Activated gamma-delta T cell (primary cell): ENCODE results near the gene PTPRN2.
"Not testable (repeated sequence)": the region's sequence is repeated elsewhere in the genome, so short reads cannot be mapped to it uniquely, and the experiment has no call there.

Experiments used
- DNase-seq: peaks from one replicate; lab custom pipeline; 2025; lab: John Stamatoyannopoulos, UW

Gene PTPRN2

DNA sequence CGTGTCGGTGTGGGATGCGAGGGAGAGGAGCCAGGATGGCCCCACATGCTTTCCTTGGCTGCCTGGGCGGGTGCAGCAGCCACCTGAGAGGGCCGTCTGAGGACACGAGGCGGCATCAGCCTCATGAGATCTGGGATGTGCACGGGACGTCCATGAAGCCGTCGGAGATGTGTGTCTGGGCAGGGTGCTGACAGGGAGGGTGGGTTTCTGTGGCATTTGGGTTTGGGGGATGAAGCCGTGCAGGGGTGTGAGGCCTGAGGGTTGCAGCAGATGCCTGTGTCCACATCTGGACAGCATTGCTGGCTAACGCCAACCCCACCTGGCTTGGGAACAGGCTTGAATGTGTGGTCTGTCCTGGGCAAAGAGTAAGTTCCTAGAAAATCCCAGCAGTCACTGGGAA lies 1071.3 kb downstream of the PTPRN2 start:
- DNase-seq = no peak

DNA sequence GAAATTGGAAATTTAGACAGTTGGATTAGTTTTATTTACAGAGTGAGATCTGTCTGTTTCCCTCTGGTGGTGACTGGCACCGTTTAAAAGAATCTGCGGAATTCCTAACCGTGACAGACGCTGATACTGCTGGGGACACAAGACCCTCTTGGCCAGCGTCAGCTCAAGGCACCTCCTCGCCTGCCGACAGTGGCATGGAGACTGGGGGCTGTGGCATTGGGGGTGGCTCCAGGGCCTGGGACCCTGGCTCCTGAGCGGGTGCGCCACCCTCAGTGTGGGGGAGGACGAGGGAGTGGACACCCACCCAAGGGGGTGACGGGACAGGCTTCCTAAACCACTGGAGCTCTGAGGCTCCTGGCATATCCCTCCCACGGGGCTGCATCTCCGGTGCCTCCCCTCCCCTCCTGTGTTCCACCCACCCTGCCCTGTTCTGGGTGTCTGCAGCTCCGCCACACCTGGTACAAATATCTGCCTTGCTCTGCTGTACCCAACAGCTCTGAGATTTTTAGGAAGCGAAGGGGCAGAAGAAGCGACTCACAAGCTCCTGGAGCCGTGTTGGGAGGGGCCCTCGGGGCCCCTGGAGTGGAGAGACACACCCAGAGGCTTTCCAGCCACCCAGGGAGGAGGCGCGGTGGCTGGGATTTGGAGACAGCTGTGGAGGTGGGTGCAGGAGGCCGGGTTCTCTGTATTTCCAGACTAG lies 1072.1 kb downstream of the PTPRN2 start:
- DNase-seq = no peak

DNA sequence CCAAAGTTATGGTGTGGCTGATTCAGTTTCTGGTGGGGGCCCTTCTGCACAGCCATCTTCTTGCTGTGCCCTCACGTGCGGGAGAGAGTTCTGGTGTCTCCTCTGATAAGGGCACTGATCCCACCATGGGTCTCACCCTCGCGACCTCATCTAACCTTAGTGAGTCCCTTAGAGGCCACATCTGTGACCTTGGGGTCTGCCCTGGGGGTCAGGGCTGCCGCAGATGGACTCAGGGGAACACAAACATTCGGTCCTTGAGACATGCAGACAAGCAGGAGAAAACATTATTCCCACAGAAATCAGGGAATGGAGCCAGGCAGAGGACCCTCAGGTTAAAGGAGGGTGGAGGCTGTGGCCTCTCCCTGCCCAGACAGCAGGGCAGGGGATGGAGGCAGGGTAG lies 1072.9 kb downstream of the PTPRN2 start:
- no peak for DNase-seq

- DNase-seq = no peak
Observed at GRCh38 chr7:157514306-157514705, 1073.3 kb downstream of the PTPRN2 start.

DNA sequence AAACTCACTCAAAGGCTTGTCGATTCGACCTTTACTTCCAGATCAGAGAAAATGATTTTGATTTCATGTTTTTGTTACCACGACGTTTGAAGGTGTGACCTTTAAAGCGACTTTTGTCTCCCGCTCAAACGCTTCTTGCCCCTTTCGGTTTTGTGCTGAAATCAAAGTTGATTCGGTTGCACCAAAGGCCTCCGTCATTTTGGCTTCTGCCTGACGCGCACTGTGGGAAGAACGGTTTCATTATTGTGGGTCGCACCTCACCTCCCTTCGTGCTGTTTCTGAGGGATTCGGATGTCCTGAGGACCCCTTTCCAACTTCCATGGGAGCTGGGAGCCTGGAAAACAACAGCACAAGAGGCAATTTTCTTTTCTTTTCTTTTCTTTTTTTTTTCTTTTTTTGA lies 1073.9 kb downstream of the PTPRN2 start:
- DNase-seq = no peak

DNA sequence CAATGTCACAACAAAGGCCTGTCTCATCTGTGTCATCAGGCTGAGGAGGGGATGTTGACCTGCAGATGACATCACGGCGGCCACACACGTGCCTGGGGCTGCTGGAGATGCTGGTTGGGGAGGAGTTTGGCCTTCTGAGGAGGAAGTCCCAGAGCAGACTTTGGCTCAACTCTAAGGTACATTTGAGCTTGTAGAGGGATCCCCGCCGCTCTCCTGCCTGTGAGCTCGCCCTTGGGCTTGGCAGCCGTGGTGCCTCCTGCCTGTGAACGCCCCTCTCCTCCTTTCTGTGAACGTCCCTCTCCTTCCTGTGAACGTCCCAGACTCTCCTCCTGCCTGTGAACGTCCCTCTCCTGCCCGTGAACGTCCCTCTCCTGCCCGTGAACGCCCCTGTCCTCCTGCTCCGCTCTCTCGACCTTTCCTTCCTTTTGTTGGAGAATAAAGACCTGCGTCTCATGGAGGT lies 1074.4 kb downstream of the PTPRN2 start:
- DNase-seq = no peak

DNA sequence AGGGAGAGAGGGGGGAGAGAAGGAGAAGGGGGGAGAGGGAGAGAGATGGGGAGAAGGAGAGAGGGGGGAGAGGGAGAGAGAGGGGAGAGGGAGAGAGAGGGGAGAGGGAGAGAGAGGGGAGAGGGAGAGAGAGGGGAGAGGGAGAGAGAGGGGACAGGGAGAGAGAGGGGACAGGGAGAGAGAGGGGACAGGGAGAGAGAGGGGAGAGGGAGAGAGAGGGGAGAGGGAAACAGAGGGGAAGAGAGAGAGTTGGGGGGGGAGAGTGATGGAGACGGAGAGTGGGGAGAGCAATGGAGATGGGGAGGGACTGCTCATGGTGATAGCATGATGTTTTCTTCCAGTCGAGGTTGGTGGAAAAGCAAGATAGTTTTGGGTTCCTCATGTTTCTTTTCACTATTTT lies 1078.4 kb downstream of the PTPRN2 start:
- DNase-seq = no peak

DNA sequence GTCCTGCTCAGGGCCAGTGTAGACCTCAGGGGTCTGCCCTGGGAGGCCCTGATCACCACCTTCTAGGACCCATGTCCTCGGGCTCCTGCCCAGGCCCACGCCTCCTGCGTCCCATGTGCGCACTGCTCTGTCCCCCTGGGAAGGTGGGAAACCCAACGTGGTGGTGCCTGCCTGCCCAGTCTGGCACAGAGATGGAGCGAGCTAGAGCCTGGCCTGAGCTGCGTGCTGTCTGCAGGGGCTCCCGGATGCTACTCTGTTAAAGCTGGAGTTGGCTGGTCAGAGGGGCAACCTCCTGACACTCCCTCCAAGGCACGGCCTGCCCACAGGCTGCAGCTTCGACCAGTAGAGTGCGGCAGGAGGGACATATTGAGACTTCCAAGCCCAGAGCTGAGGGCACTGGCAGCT lies 1079.1 kb downstream of the PTPRN2 start:
- no peak for DNase-seq

- no peak for DNase-seq
Observed at GRCh38 chr7:157507987-157508386, 1079.6 kb downstream of the PTPRN2 start.

DNA sequence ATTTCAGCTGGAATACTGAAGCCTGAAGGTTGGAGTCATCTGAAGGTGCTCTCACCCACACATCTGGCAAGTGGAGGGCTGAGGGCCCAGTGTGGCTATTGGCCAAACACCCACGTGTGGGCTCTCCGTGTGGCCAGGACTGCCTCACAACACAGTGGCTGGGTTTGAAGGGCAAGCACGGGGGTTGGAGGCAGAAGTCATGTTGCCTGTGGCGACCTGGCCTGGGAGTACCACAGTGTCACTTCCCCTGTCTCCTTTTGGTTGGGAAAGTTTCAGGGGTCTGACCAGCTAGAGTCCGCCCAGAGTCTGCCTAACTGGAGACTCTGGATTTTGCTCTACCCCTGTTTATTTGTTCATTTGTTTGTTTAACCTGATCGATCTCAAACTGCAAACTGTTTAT lies 1081.4 kb downstream of the PTPRN2 start:
- no peak for DNase-seq

DNA sequence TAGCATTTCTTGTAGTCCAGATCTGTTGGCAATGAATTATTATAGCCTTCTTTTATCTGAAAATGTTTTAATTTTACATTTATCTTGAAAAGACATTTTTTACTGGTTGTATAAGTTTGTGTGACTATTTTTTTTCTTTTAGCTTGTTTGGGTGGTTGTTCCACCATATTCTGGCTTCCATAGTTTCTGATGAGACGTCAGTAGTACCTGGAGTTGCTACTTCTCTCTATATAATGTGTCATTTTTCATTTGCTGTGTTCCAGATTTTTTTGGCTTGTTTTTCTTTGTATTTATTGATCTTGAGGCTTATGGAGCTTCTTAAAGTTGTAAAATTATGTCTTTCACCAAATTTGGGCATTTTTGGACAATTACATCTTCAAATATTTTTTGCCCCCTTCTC lies 1082.0 kb downstream of the PTPRN2 start:
- no peak for DNase-seq

DNA sequence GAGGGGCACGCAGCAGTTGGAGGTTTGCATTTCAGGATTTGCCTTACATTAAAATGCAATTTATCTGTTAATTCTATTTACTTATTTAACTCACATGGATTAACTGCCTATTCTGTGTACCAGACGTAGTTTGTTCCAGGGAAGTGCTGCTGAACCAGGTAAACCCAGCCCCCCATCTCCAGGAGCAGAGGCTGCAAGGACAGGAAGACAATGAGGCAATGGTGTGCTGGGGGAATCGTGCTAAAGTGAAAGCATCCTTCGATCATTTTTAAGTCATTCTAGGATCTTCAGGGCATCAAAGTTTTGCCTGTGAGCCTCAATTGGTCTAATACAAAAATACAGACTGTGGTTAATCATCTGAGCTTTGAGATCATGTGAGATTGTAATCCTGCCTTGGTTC lies 1084.4 kb downstream of the PTPRN2 start:
- no peak for DNase-seq

DNA sequence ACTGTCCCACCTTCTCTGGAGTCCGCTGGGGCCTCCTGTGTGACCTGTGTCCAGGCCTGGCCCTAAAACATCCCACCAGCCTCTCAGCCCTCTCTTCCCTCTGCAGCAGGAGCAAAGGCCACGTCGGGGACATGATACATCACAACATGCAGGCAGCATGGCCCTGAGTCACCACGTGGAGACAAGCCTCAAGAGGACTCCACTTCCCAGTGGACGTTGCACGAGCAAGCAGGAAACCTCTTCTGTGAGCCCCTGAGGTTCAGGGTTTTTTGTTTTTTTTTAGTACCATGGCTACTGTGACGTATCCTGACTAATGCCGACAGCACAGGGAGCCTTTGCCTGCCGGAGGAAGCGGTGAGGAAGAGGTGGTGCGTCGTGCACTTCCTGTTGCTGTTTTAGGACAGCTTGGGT lies 1084.9 kb downstream of the PTPRN2 start:
- no peak for DNase-seq

DNA sequence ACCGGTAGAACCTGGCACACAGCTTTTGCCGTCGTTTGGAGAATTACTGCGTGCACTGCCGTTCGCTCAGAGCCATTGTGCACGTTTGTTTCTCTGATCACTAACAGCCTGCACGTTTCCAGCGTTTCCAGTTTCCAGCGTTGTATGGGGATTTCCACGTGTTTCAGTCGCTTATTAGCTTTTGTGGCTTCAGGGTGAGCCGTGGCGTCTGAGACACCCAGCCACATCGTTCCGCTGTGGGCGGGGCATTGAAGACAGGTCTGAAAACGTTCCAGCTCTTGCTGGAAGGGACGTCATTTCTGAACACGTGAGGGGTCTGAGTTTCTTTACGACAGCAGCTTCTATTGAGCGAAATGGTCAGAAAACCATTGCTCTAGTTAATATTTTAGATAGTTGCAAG lies 1086.0 kb downstream of the PTPRN2 start:
- DNase-seq = no peak

DNA sequence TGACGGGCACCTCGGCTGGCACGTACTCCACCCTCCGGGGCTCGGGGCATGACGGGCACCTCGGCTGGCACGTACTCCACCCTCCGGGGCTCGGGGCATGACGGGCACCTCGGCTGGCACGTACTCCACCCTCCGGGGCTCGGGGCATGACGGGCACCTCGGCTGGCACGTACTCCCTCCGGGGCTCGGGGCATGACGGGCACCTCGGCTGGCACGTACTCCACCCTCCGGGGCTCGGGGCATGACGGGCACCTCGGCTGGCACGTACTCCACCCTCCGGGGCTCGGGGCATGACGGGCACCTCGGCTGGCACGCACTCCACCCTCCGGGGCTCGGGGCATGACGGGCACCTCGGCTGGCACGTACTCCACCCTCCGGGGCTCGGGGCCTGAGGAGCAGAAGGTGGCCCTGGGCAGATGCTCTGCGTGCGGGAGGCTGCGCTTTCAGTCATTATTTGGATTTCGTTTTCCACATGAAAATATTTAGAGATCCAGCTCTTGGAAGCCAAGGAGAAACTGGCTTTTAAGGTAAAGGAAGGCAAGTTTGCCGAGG lies 1086.6 kb downstream of the PTPRN2 start:
- DNase-seq = not testable (repeated sequence)

DNA sequence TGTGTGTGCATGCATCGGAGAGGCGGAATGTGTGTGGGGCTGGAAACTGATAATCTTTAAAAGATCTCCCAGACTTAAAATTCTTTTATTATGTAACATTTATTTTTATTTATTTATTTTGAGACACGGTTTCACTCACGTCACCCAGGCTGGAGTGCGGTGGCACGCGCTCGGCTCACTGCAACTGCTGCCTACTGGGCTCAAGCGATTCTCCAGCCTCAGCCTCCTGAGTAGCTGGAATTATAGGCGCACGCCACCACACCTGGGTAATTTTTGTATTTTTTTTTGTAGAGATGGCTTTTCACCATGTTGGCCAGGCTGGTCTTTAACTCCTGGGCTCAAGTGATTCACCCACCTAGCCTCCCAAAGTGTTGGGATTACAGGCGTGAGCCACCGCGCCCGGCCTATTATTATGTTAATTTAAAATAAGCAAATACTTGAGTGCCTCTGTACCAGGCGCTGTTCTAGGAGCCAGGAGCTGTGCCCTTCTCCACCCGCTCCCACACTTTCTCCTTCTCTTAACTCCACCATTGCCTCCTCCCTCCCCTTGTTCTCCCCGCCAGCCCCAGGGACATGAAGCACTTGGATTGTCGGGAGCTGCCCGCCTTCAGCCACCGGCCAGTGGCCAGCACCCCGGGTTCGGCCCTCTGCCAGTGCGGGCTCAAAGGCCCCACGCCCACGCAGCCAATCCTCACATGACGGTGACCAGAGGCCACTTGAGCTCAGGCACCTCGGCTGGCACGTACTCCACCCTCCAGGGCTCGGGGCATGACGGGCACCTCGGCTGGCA lies 1087.3 kb downstream of the PTPRN2 start:
- no peak for DNase-seq

DNA sequence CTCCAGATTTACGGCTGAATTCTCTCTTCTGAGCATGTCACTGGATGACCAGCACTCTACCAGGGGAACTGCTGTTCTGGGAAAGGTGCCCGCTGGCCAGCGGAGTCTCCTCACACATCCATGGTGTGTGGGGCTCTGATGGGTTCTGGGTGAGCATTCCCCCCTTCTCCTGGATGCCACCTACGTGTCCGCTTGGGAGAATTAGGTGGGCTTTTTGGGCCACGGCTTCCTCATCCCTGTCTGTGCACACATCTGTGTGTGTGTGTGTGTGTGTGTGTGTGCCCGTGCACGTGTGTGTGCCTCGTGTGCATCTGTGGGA lies 1087.8 kb downstream of the PTPRN2 start:
- DNase-seq = no peak

DNA sequence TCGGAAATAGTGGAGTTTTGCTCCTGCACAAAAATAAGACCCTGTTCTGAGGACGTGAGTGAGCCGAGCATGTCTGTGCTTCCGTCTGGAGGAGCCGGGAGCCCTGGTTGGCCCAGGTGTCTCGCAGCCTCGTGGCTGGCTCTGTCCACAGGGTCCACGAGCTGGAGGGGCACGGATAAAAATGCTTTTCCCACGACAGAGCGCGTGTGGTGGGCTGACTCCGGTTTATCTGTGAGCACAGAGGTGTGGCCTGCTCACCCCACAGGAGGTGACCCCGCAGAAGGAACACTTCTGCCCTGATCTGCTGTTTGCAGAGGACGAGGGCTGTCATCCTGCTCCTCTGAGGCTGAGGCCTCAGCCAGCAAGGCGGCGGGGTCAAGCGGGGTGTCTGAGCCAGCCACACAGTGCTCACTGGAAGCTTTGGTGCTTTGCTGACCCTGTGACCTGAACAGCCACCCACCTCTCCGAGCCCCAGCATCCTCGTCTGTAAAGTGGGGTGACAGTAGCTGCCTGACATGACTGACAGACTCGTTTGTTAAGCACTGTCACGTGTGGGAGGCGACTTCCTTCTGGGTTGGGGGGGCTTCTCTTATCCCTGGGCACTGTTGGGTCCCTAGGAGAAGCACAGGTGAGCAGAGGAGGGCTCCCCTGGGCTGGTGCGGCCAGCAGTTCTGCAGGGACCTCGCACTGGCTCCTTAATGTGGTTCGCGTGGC lies 1088.3 kb downstream of the PTPRN2 start:
- DNase-seq = no peak

GRCh38 chr7:157498657-157499056 lies 1089.0 kb downstream of the PTPRN2 start:
- DNase-seq = no peak

- no peak for DNase-seq
Observed at GRCh38 chr7:157497744-157498651, 1089.6 kb downstream of the PTPRN2 start.

DNA sequence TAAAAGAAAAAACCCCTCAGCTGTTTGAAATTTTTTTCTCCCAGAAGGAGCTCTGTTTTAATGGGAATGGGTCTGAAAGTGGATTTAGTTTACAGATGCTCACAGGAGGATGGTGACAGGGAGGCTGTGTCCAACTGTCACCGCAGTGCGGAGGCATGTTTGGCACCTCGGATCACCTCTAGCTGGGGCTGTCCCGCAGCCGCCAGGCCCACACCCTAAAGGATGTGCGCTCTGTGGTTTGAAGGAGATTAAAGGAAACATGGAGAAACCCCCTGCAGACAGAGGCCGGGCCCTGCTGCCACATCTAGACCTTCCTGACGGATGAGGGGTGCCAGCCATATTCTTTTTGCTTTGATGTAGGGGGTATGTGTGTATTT lies 1090.3 kb downstream of the PTPRN2 start:
- DNase-seq = no peak
